ENCODE data around the gene MST1R.
"Not testable (repeated sequence)": the region's sequence is repeated elsewhere in the genome, so short reads cannot be mapped to it uniquely, and the experiment has no call there.

Gene MST1R

GRCh38 chr3:49912881-49913281, 9.2 kb upstream of the MST1R start:
- no peak for DNase-seq (ENCODE audit: extremely low read depth in 1 of 2, low read depth in 1 of 2)

- DNase-seq (ENCODE audit: extremely low read depth in 1 of 2, low read depth in 1 of 2), result no peak
These were observed 7.9 kb upstream of the MST1R start for GRCh38 chr3:49911611-49912010.

DNA sequence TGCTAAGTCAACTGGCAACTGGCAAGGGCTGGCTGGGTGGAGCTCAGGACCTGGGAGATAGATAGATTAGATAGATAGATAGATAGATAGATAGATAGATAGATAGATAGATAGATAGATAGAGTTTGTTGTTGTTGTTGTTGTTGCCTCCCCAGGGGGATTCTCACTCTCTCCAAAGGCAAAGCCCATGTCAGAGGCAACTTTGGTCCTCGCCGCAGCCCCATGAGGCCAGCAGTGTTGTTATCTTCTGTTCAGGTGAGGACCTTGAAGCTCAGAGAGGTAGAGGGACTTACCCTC, 7.4 kb upstream of the MST1R start:
- DNase-seq (ENCODE audit: extremely low read depth in 1 of 2, low read depth in 1 of 2), result no peak

GRCh38 chr3:49910409-49911123, 6.9 kb upstream of the MST1R start:
- no peak for DNase-seq (ENCODE audit: extremely low read depth in 1 of 2, low read depth in 1 of 2)

- no peak for DNase-seq (ENCODE audit: extremely low read depth in 1 of 2, low read depth in 1 of 2)
These were observed 4.9 kb upstream of the MST1R start for GRCh38 chr3:49908373-49909199.

GRCh38 chr3:49906073-49906743, 2.5 kb upstream of the MST1R start:
- peak; percentile 23 to 35 for DNase-seq (ENCODE audit: extremely low read depth in 1 of 2, low read depth in 1 of 2)

DNA sequence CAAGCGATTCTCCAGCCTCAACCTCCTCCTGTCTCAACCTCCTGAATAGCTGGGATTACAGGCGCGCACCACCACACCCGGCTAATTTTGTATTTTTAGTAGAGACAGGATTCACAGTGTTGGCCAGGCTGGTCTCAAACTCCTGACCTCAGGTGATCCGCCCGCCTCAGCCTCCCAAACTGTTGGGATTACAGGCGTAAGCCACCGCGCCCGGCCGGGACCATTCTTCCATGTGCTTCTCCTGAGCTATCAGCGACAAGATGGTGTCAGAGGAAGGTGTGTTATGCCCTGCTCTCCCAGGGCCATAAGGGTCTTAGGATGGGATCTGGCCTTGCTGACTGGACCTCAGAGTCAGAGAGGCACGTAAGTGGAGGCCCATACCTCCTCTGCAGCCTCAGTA, 775 bp upstream of the MST1R start:
- not testable (repeated sequence) for DNase-seq (ENCODE audit: extremely low read depth in 1 of 2, low read depth in 1 of 2)

DNA sequence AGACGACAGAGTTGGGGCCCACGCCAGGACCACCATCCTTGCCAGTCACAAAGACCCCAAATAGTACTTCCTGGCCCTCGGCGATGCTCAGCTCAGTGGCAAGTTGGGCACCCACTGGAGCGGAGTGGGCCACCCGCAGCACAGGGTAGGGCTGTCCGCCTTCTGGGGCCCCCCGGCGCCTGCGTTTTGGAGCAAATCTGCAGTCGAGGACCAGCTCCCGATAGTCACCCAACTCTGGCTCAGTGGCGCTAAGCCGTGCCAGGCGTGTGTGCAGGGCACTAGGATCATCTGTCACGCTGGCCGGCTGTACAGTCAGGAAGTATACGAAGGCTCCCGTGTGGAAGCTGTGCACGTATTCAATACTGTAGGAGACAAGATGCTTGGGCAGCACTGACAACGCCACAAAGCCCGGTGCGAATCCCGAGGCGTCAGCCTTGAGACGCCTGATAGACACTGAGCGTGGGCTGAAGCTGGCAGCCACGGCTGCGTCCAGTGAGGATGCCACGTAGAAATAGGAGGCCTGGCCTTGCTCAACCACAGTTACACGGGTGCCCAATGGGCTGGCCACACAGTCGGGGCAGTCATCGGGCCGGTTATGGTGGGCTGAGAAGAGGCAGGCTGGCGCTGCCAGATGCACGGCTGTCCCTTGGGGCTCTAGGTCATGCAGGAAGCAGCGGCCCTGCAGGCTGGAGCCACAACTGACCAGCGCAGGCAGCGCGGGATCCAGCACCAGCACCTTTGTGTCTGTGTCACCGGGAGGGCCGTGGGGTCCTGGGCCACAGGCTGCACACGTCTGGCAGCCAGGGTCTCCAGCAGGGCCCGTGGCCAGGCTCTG, 945 bp downstream of the MST1R start:
- no peak for DNase-seq (ENCODE audit: extremely low read depth in 1 of 2, low read depth in 1 of 2)

DNA sequence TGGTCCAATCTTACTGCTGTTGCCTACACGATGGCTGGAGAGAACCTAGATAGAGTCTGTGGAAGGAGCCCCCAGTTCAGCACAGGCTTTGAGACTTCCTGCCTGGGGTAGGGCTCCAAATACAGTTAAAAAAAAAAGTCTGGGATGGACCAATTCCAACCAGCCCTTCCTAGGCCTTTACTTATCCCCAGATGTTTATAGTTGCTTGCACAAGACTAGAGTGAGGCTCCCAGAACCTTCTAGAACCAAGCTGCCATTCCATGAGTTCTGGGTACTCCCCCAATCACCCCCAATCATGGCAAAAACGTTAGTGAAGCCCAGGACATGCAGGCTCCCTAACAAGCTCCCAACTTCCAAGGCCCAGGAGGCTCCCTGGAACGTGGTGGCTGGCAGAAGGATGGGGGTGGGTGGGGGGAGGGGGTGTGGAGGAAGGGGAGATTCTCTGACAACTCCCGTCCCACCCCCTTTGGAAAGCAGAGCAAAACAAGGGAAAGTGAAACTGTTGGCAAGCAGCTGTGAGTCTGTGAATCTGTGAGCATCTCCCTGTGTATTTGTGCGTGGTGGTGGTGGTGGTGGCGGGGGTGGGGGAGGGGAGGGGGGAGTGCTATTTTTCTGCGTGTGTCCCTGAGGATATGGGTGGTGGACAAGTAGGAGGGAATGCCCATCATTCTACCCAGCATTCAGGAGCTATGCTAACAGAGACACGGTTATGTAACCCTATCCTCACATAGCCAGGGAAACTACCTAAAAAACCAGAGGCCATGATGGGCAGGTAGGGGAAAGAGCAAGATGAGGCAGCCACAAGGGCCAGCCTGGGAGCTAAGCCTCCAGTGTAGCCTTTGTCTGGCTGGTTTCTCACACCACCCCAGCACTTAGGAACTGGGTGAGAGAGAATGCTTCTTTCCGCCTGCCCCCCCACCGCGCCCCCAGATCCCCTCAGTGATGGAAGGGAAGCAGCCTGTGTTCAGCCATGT, 2.0 kb downstream of the MST1R start:
- no peak for DNase-seq (ENCODE audit: extremely low read depth in 1 of 2, low read depth in 1 of 2)

- DNase-seq (ENCODE audit: extremely low read depth in 1 of 2, low read depth in 1 of 2), result no peak
These were observed 3.1 kb downstream of the MST1R start for GRCh38 chr3:49900491-49901153.

- no peak for DNase-seq (ENCODE audit: extremely low read depth in 1 of 2, low read depth in 1 of 2)
These were observed 3.9 kb downstream of the MST1R start for GRCh38 chr3:49899815-49900214.

DNA sequence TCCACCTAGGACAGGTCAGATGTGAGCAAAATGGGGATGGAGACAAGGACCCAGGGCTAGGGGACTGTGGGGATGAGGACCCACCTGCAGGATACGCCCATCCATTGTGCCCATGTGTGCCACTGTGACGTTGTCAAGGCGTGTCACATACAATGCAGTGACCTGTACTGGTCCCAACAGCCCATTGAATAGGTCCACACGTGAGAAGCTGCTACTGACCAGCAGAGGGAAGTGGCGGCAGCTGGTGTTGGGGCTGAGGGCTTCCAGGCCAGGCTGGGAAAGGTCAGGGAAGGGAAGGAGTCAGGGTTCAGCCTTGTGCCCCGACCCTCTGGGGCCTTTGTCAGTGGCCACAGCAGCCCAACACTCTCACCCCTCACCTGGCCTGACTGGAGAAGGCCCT, 4.7 kb downstream of the MST1R start:
- no peak for DNase-seq (ENCODE audit: extremely low read depth in 1 of 2, low read depth in 1 of 2)

- no peak for DNase-seq (ENCODE audit: extremely low read depth in 1 of 2, low read depth in 1 of 2)
These were observed 7.3 kb downstream of the MST1R start for GRCh38 chr3:49896345-49896744.

DNA sequence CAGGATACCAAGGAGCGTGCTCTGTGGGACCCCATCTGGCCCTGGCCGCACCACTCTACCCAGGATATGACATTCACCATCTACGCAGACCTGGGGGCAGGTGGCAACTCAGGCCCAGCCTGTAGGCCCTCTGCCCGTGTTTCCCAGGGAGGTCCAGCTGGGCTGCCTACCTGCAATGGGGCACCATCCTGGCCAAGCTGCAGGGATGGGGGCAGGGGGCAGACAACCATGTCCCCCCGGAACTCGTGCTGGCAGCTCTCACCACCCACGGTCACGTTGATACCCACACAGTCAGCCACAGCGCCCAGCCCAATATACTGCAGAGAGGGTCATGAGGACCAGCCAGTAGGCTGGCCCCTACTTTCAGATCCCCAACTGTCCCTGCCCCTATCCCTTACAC, 7.9 kb downstream of the MST1R start:
- DNase-seq (ENCODE audit: extremely low read depth in 1 of 2, low read depth in 1 of 2), result no peak

DNA sequence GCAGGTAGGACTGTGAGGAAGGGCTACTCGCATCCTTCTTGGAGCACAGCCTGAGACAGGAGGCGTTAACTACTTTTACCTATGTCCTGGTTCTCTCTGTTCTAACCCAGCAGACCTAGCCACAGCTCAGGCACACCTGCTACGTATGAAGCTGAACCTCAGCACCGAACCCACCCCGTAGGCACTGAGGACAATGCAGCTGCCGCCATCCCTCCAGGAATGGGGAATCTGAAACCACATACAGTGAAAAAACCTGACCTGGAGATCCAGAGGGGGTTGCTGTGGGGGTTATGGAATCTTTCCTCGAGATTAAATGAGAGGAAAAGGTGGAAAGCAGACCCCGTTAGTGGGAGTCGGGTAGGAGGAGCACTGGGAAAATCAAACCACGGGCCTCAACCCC, 14.4 kb downstream of the MST1R start:
- no peak for DNase-seq (ENCODE audit: extremely low read depth in 1 of 2, low read depth in 1 of 2)

GRCh38 chr3:49886922-49887265, 16.8 kb downstream of the MST1R start:
- no peak for DNase-seq (ENCODE audit: extremely low read depth in 1 of 2, low read depth in 1 of 2)

DNA sequence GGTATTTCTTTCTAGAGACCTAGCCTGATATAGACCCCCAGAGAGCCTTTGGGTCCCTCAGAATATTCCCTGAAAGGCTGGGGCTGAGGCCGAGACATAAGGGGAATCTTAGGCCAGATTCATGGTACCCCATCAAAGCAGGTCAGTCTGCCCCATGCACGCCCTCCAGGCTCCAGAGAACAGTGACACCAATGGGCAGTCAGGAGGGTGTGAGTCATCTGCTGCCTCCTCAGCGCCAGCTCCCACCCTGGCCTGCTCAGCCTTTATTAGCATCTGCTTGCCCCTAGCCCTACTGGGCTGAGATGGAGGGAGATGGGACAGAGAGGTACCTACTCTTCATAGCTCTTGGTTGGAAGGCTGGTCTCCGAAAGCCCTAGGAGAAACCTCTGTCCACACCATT, 19.7 kb downstream of the MST1R start:
- DNase-seq (ENCODE audit: extremely low read depth in 1 of 2, low read depth in 1 of 2), result no peak

DNA sequence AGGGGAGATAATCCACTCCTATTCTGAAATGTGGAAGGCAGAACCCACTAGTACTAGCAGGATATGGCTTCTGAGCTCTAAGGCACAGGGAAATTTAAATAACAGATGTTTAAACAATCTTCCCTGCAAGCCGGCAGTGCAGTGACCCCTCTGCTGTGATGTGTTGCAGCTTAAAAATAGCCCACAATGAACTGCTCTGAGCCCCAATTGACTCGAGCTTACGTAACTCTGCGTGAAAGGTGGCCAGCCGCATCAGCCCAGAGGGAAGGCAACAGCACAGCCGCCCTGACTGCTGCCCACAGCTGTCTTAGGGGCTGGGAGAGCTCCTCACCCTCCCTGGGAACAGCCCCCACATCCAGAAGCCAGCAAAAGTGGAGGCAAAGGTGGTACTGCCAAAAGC, 21.5 kb downstream of the MST1R start:
- no peak for DNase-seq (ENCODE audit: extremely low read depth in 1 of 2, low read depth in 1 of 2)

DNA sequence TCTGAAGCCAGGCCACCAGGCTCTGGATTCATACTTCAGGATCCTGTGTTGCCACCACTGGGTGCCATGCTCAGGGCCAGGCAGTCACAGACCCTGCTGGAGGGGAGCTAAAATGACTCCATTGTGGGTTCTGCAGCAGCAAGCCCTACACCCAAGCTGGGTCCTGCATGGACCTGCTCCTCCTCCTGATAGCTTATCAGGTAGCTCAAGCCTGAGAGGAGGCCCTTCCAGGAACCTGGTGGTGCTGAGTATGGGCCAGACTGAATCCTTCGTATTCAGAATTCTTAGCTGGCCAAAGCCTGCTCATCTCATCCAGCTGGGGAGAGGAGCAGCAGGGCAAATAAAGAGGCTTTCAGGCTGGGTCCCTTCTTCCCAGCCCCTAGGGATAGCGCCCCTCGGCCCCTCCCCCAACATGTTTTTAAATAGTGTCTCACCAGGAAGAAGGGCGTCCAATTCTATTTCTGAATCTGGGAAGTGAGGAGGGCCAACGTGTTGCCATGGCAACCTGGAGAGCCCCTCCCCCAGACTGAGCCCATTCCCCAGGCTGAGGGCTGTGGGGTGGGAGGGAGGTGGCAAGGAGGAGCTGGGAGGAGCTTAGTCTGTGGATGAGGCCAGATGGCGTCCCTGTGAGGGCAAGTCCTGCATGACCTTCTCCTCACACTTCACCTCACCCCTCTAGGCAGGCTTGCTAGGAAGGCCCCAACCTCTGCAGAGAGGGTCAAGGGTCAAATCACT, 22.9 kb downstream of the MST1R start:
- no peak for DNase-seq (ENCODE audit: extremely low read depth in 1 of 2, low read depth in 1 of 2)
